ENCODE data around the gene SND1. TPM values are rescaled to one million over a fixed set of nuclear protein-coding genes. Genes with fewer than 3 reads are reported as not detected.

The SND1 gene
- total and polyA plus RNA-seq, 4 donors = 59.4 to 214 (median 84.1) TPM

GRCh38 chr7:127893547-127893946, 241.6 kb downstream of the SND1 start (continued):
- TF ChIP-seq REST (IDR thresholded peaks at IDR 0.05) (no peak), TAF1 (conservative IDR thresholded peaks at IDR 0.05) (no peak), HNF4G (IDR thresholded peaks at IDR 0.05) (no peak)

- Histone ChIP-seq H3K27ac (ENCODE audit: low read depth in 1 of 2, low read length in 2 of 2) (no peak overlapping the region), H3K4me3 (ENCODE audit: low read depth in 1 of 3, low read length in 3 of 3) (no peak overlapping the region), H3K4me1 (ENCODE audit: control insufficient read depth in 4 of 4, insufficient read depth in 4 of 4, low read length in 3 of 4) (no peaks in the 10 kb centered on the region), H3K9me3 (ENCODE audit: control insufficient read depth in 4 of 4, low read length in 3 of 4) (no peaks in the 10 kb centered on the region), H3K27me3 (ENCODE audit: control insufficient read depth in 4 of 4, insufficient read depth in 4 of 4, low read length in 3 of 4) (no peaks in the 10 kb centered on the region), H3K9ac (ENCODE audit: low read depth in 1 of 2, low read length in 2 of 2) (no peak overlapping the region), H3K36me3 (ENCODE audit: control insufficient read depth in 4 of 4, insufficient read depth in 3 of 4, low read depth in 1 of 4, low read length in 3 of 4) (peaks cover 0 to 5% (median 1%) of the 10 kb centered on the region in 4 donors)
- TF ChIP-seq FOXA2 (IDR thresholded peaks at IDR 0.05) = no peak
- no peak for TF ChIP-seq GABPA (IDR thresholded peaks at IDR 0.05 in 1 of 2, conservative IDR thresholded peaks at IDR 0.05 in 1 of 2)
- no peak for TF ChIP-seq RAD21 (IDR thresholded peaks at IDR 0.05)
- TF ChIP-seq MAX (IDR thresholded peaks at IDR 0.05) = no peak
- TF ChIP-seq CTCF (IDR thresholded peaks at IDR 0.05; ENCODE audit: low read depth, low read length, missing input control) = no peak
- no peak for TF ChIP-seq HNF4A (conservative IDR thresholded peaks at IDR 0.05)
- TF ChIP-seq ZBTB33 (IDR thresholded peaks at IDR 0.05) = no peak
- no peak for TF ChIP-seq JUND (IDR thresholded peaks at IDR 0.05)
- TF ChIP-seq NR2F2 (IDR thresholded peaks at IDR 0.05) = no peak
- no peak for TF ChIP-seq FOXA1 (IDR thresholded peaks at IDR 0.05)
- no peak for TF ChIP-seq RXRA (IDR thresholded peaks at IDR 0.05)
- 98% methylated on average over 2 of the region's 2 CpGs for WGBS
- no peak for DNase-seq (ENCODE audit: low spot score)
These were observed 242.6 kb downstream of the SND1 start for GRCh38 chr7:127894588-127894987.

- Histone ChIP-seq H3K4me1 (ENCODE audit: control insufficient read depth in 4 of 4, insufficient read depth in 4 of 4, low read length in 3 of 4) (peaks cover 0 to 2% (median 0%) of the 10 kb centered on the region in 4 donors), H3K27ac (ENCODE audit: low read depth in 1 of 2, low read length in 2 of 2) (no peak overlapping the region), H3K9ac (ENCODE audit: low read depth in 1 of 2, low read length in 2 of 2) (no peak overlapping the region), H3K36me3 (ENCODE audit: control insufficient read depth in 4 of 4, insufficient read depth in 3 of 4, low read depth in 1 of 4, low read length in 3 of 4) (peaks cover 0 to 5% (median under 1%) of the 10 kb centered on the region in 4 donors), H3K9me3 (ENCODE audit: control insufficient read depth in 4 of 4, low read length in 3 of 4) (no peaks in the 10 kb centered on the region), H3K4me3 (ENCODE audit: low read depth in 1 of 3, low read length in 3 of 3) (no peak overlapping the region), H3K27me3 (ENCODE audit: control insufficient read depth in 4 of 4, insufficient read depth in 4 of 4, low read length in 3 of 4) (no peaks in the 10 kb centered on the region)
- 96% methylated on average over 7 of the region's 7 CpGs for whole genome bisulfite sequencing
- TF ChIP-seq GABPA (IDR thresholded peaks at IDR 0.05 in 1 of 2, conservative IDR thresholded peaks at IDR 0.05 in 1 of 2) (no peak), YY1 (IDR thresholded peaks at IDR 0.05) (no peak), REST (IDR thresholded peaks at IDR 0.05) (no peak)
- DNase-seq (ENCODE audit: low spot score) = no peak
These were observed 243.4 kb downstream of the SND1 start for GRCh38 chr7:127895360-127895759.

All from liver (tissue), 9 donors.